HepG2 (cell line): ENCODE results near the gene LUZP2. TPM values are rescaled to one million over a fixed set of nuclear protein-coding genes. Genes with fewer than 3 reads are reported as not detected.

Source experiments
- ATAC-seq: fragments of 200-7000 bp; cut with Tn5 transposase; 3 replicates; pipeline ENCODE4 v1.9.1; 2020; ENCODE audit warnings: mild to moderate bottlenecking, moderate library complexity
- BruUV-seq: library from RNA; stranded (reverse); fragments of 400-500 nt; replicated peaks from 2 replicates; lab custom pipeline; 2021; lab: Mats Ljungman, UMichigan
- CTCF ChIA-PET: fragments of 300-600 bp; formaldehyde crosslinking; extraction: SDS; loops from one replicate; lab custom pipeline; 2021; ENCODE audit warnings: low total read pairs, inconsistent platforms, low intra/inter-chr PET ratio; lab: Yijun Ruan, JAX
- POLR2A ChIA-PET: fragments of 350-600 bp; sonication (Branson Sonifier 250); formaldehyde crosslinking; loops from one replicate; lab custom pipeline; 2020; ENCODE audit warnings: antibody characterized with exemption, inconsistent platforms; lab: Yijun Ruan, JAX
- DNase-seq: peaks from one replicate; pipeline ENCODE4 v3.0.0-alpha.2; 2015; ENCODE audit warnings: low spot score
- FAIRE-seq: peaks from 3 replicates; lab custom pipeline; 2011; peaks lifted over from hg19 to GRCh38; lab: Jason Lieb, UNC
- H2AFZ ChIP-seq: one replicate; pipeline ENCODE4 v1.6.1; 2011; ENCODE audit warnings: low read length, inconsistent platforms
- H3K27ac ChIP-seq: fragments of 300-600 bp; 3 replicates; pipeline ENCODE4 v1.8.0; 2011; ENCODE audit warnings: mixed run types, mild to moderate bottlenecking, mixed read lengths, low read length, inconsistent platforms; ENCODE audit not compliant: insufficient read depth; ENCODE audit errors: extremely low read length
- H3K27me3 ChIP-seq, 2 experiments: fragments of 200-600 bp in 1 of 2; 2 replicates in 1 of 2; 3 replicates in 1 of 2; pipeline versions ENCODE4 v1.6.0 to v1.8.0; 2011; ENCODE audit warnings: low read length in 2 of 2, mild to moderate bottlenecking in 2 of 2, moderate library complexity in 2 of 2, inconsistent platforms in 1 of 2; ENCODE audit not compliant: insufficient read depth in 2 of 2, control insufficient read depth in 1 of 2
- H3K36me3 ChIP-seq, 2 experiments: fragments of 200-600 bp in 1 of 2; replicated peaks in 1 of 2; 2 replicates in 1 of 2; 3 replicates in 1 of 2; pipeline versions ENCODE4 v1.5.1 to v1.8.0; 2011; ENCODE audit warnings: low read length in 2 of 2, inconsistent platforms in 1 of 2; ENCODE audit not compliant: insufficient read depth in 2 of 2, control insufficient read depth in 1 of 2
- H3K4me1 ChIP-seq: 2 replicates; pipeline ENCODE4 v1.5.1; 2012; ENCODE audit warnings: low read length, inconsistent platforms; ENCODE audit not compliant: insufficient read depth
- H3K4me2 ChIP-seq: 2 replicates; pipeline ENCODE4 v1.6.0; 2011; ENCODE audit warnings: low read depth, low read length, inconsistent platforms
- H3K4me3 ChIP-seq, 3 experiments: fragments of 200-600 bp in 1 of 3; sonication (generic), shearing (Covaris generic) in 1 of 3; replicated peaks in 1 of 3; 2 replicates each; pipeline ENCODE4 v1.5.1; 2011 to 2016; ENCODE audit warnings: low read length in 3 of 3, inconsistent platforms in 2 of 3, low read depth in 2 of 3, mild to moderate bottlenecking in 2 of 3, control low read depth in 1 of 3, mixed read lengths in 1 of 3; ENCODE audit not compliant: insufficient read depth in 1 of 3
- H3K79me2 ChIP-seq: one replicate; pipeline ENCODE4 v1.6.1; 2011; ENCODE audit warnings: low read length, inconsistent platforms; ENCODE audit not compliant: insufficient read depth
- H3K9ac ChIP-seq: 2 replicates; pipeline ENCODE4 v1.6.0; 2011; ENCODE audit warnings: mild to moderate bottlenecking, low read depth, low read length, inconsistent platforms; ENCODE audit not compliant: insufficient read depth
- H3K9me3 ChIP-seq: 2 replicates; pipeline ENCODE4 v1.5.1; 2012; ENCODE audit warnings: mild to moderate bottlenecking, low read length
- H4K20me1 ChIP-seq: 2 replicates; pipeline ENCODE4 v1.6.0; 2011; ENCODE audit warnings: inconsistent platforms, mild to moderate bottlenecking, low read length, moderate library complexity; ENCODE audit not compliant: insufficient read depth
- ARNT2 ChIP-seq: sonication (generic); formaldehyde crosslinking; IDR thresholded peaks from 2 replicates; pipeline ENCODE4 v1.8.0; 2022; ENCODE audit warnings: mild to moderate bottlenecking, low read depth, missing genetic modification reagents, moderate library complexity
- BRD4 ChIP-seq: sonication (generic); formaldehyde crosslinking; IDR thresholded peaks from 2 replicates; pipeline ENCODE4 v1.4.0; 2020; ENCODE audit warnings: missing genetic modification reagents
- CHD4 ChIP-seq: fragments of 200-600 bp; sonication (generic); IDR thresholded peaks from 2 replicates; pipeline ENCODE4 v1.7.0; 2017; ENCODE audit warnings: mild to moderate bottlenecking, low read length, borderline replicate concordance
- DR1 ChIP-seq: sonication (generic); formaldehyde crosslinking; IDR thresholded peaks from 2 replicates; pipeline ENCODE4 v1.8.0; 2021; ENCODE audit warnings: mild to moderate bottlenecking, missing genetic modification reagents, inconsistent platforms
- DRAP1 ChIP-seq: IDR thresholded peaks from 2 replicates; pipeline ENCODE4 v1.6.1; 2016; ENCODE audit warnings: missing genetic modification reagents, missing compliant biosample characterization
- ISL2 ChIP-seq: sonication (generic); formaldehyde crosslinking; IDR thresholded peaks from 2 replicates; pipeline ENCODE4 v1.5.0; 2020; ENCODE audit warnings: missing genetic modification reagents
- MAF1 ChIP-seq: sonication (generic); formaldehyde crosslinking; IDR thresholded peaks from 2 replicates; pipeline ENCODE4 v1.5.0; 2020; ENCODE audit warnings: missing genetic modification reagents, borderline replicate concordance
- MED13 ChIP-seq: sonication (generic); formaldehyde crosslinking; IDR thresholded peaks from 2 replicates; pipeline ENCODE4 v1.5.0; 2020; ENCODE audit warnings: missing genetic modification reagents
- NCOA5 ChIP-seq: sonication (generic); formaldehyde crosslinking; IDR thresholded peaks from 2 replicates; pipeline ENCODE4 v1.4.0; 2020; ENCODE audit warnings: missing genetic modification reagents
- NRL ChIP-seq: sonication (generic); formaldehyde crosslinking; IDR thresholded peaks from 2 replicates; pipeline ENCODE4 v1.5.0; 2020; ENCODE audit warnings: missing genetic modification reagents, mild to moderate bottlenecking, moderate library complexity, borderline replicate concordance
- PCBP2 ChIP-seq: fragments of 200-400 bp; formaldehyde crosslinking; optimal IDR thresholded peaks from 2 replicates; pipeline ENCODE3; 2018; ENCODE audit warnings: low read length, low read depth; ENCODE audit not compliant: poor library complexity, severe bottlenecking
- REPIN1 ChIP-seq: sonication (generic); formaldehyde crosslinking; IDR thresholded peaks from 2 replicates; pipeline ENCODE4 v1.8.0; 2022; ENCODE audit warnings: missing genetic modification reagents, low read depth, mild to moderate bottlenecking, borderline replicate concordance
- SP2 ChIP-seq: sonication (generic); formaldehyde crosslinking; IDR thresholded peaks from 2 replicates; pipeline ENCODE4 v1.5.1; 2020; ENCODE audit warnings: mild to moderate bottlenecking, missing genetic modification reagents
- TAF15 ChIP-seq: fragments of 200-400 bp; formaldehyde crosslinking; IDR thresholded peaks from one replicate; pipeline ENCODE4 v1.6.1; 2018; ENCODE audit warnings: mild to moderate bottlenecking, low read depth, low read length; ENCODE audit not compliant: poor library complexity, severe bottlenecking
- TOPORS ChIP-seq: sonication (generic); formaldehyde crosslinking; IDR thresholded peaks from 2 replicates; pipeline ENCODE4 v1.8.0; 2023; ENCODE audit warnings: mild to moderate bottlenecking, missing genetic modification reagents
- ZFAT ChIP-seq: sonication (generic); formaldehyde crosslinking; conservative IDR thresholded peaks from 2 replicates; pipeline ENCODE4 v1.8.1; 2023; ENCODE audit warnings: missing genetic modification reagents, inconsistent platforms
- ZFP36L2 ChIP-seq: sonication (generic); formaldehyde crosslinking; IDR thresholded peaks from 2 replicates; pipeline ENCODE4 v1.4.0; 2020; ENCODE audit warnings: missing genetic modification reagents
- ZMAT3 ChIP-seq: sonication (generic); formaldehyde crosslinking; conservative IDR thresholded peaks from 2 replicates; pipeline ENCODE4 v1.7.0; 2021; ENCODE audit warnings: missing genetic modification reagents
- ZNF747 ChIP-seq: sonication (generic); formaldehyde crosslinking; IDR thresholded peaks from 2 replicates; pipeline ENCODE4 v1.8.1; 2023; ENCODE audit warnings: missing genetic modification reagents, mild to moderate bottlenecking, borderline replicate concordance
- WGBS: methylation state at CpG from one replicate; pipeline ENCODE4 v1.1.6; 2017; ENCODE audit warnings: low lambda C conversion rate; 5-methylcytosine and 5-hydroxymethylcytosine counted together
- in situ Hi-C: cut with HindIII; loops from 2 replicates; pipeline ENCODE4 v1.10.0; 2017; ENCODE audit warnings: low pct_unique_long_range_greater_than_20kb; ENCODE audit not compliant: extremely low pct_ligation_motif_present
- intact Hi-C: fragments of 100-400 bp; cut with micrococcal nuclease; formaldehyde crosslinking; loops from one replicate; pipeline ENCODE4 v1.10.0; 2022; ENCODE audit not compliant: unreplicated experiment
- polyA plus RNA-seq, 8 experiments: library from polyadenylated mRNA; depleted of rRNA in 3 of 8; stranded (reverse) in 7 of 8; unstranded in 1 of 8; fragments of >200 nt; fragmentation: Illumina TruSeq in 4 of 8; extraction: Trizol in 4 of 8; gene quantifications; 2 replicates each; pipeline versions ENCODE4 v1.2.1 to v1.2.3, GENCODE V29; 2011 to 2016; ENCODE audit warnings: low read depth in 4 of 8, missing spikeins in 1 of 8, mixed read lengths in 1 of 8; ENCODE audit not compliant: insufficient read depth in 1 of 8
- total RNA-seq, 5 experiments: library from RNA; depleted of rRNA; stranded (reverse); fragments of >200 nt; fragmentation: Illumina TruSeq; extraction: Trizol; gene quantifications; 2 replicates each; pipeline ENCODE4 v1.2.3, GENCODE V29; 2016; ENCODE audit warnings: low read depth in 1 of 5

The LUZP2 gene
- total and polyA plus RNA-seq, 2 of the 13 experiments (the other 11 are each of a cell fraction or from before 2014, with no cell fraction given) = not detected

- CTCF ChIA-PET = no interaction called here
- Histone ChIP-seq H3K9me3 (no peaks in the 10 kb centered on the region), H3K27ac (no peak overlapping the region), H3K4me1 (no peaks in the 10 kb centered on the region)
- no peak for TF ChIP-seq PCBP2
- no peak for TF ChIP-seq ZNF747
- TF ChIP-seq ZMAT3 (CRISPR knock-in tag) = no peak
- TF ChIP-seq ZFP36L2 (CRISPR knock-in tag) = no peak
- no peak for TF ChIP-seq TAF15
- no peak for TF ChIP-seq ARNT2 (CRISPR knock-in tag)
- no peak for TF ChIP-seq CHD4
- TF ChIP-seq TOPORS (CRISPR knock-in tag) = no peak
- TF ChIP-seq SP2 (CRISPR knock-in tag) = no peak
- no peak for TF ChIP-seq DRAP1
- TF ChIP-seq NRL (CRISPR knock-in tag) = no peak
- TF ChIP-seq NCOA5 (CRISPR knock-in tag) = no peak
- no peak for TF ChIP-seq ZFAT
- TF ChIP-seq REPIN1 (CRISPR knock-in tag) = no peak
- no peak for TF ChIP-seq MAF1 (CRISPR knock-in tag)
- TF ChIP-seq MED13 (CRISPR knock-in tag) = no peak
- TF ChIP-seq DR1 (CRISPR knock-in tag) = no peak
- TF ChIP-seq BRD4 (CRISPR knock-in tag) = no peak
- no peak for TF ChIP-seq ISL2 (CRISPR knock-in tag)
- TF ChIP-seq, all 625 proteins: peak for 0
- intact Hi-C loops = no loop called here
- FAIRE-seq (no peak), DNase-seq (no peak), ATAC-seq (no peak)
- POLR2A ChIA-PET = no interaction called here
- Histone ChIP-seq H2AFZ (no peak overlapping the region), H3K79me2 (no peaks in the 10 kb centered on the region), H3K27me3 (no peaks in the 10 kb centered on the region), H4K20me1 (no peaks in the 10 kb centered on the region), H3K36me3 (no peaks in the 10 kb centered on the region), H3K9ac (no peak overlapping the region), H3K4me3 (no peak overlapping the region), H3K4me2 (no peak overlapping the region)
- WGBS = 9% methylated on average over 3 of the region's 6 CpGs
- BruUV-seq = no TSS peak
- in situ Hi-C loops = no loop called here
These were observed 140.7 kb downstream of the LUZP2 start for GRCh38 chr11:24637520-24637919.
